ENCODE results near the gene UBXN6. TPM values are rescaled to one million over a fixed set of nuclear protein-coding genes. Genes with fewer than 3 reads are reported as not detected.

The UBXN6 gene
- total RNA-seq, 1 donor from 2014 or later = 113 TPM

Small RNA genes within 50 kb of the gene (microRNA-seq; reads per million reads assigned to microRNA genes)
- not detected for gene MIR4746 (ENCODE audit: borderline microRNAs expressed)

Other genes starting within 250 kb of the UBXN6 start
- 2.0 TPM for gene EBI3, start 228.3 kb downstream of the UBXN6 start, total RNA-seq
- gene YJU2, start 210.7 kb downstream of the UBXN6 start, total RNA-seq = 18.9 TPM
- gene SHD, start 178.5 kb downstream of the UBXN6 start, total RNA-seq = not detected
- 2.7 TPM for gene TMIGD2, start 155.4 kb downstream of the UBXN6 start, total RNA-seq
- gene FSD1, start 153.2 kb downstream of the UBXN6 start, total RNA-seq = 1.5 TPM
- 16.1 TPM for gene STAP2, start 119.0 kb downstream of the UBXN6 start, total RNA-seq
- 29.3 TPM for gene MPND, start 114.2 kb downstream of the UBXN6 start, total RNA-seq
- gene SH3GL1, start 57.2 kb downstream of the UBXN6 start, total RNA-seq = 47.6 TPM
- gene CHAF1A, start 55.2 kb downstream of the UBXN6 start, total RNA-seq = 10.8 TPM
- gene HDGFL2, start 14.5 kb upstream of the UBXN6 start, total RNA-seq = 30.6 TPM
- gene PLIN4, start 60.7 kb upstream of the UBXN6 start, total RNA-seq = 4.1 TPM
- gene PLIN5, start 77.4 kb upstream of the UBXN6 start, total RNA-seq = 17.2 TPM
- gene LRG1, start 82.2 kb upstream of the UBXN6 start, total RNA-seq = 15.9 TPM
- 20.3 TPM for gene SEMA6B, start 101.9 kb upstream of the UBXN6 start, total RNA-seq
- gene TNFAIP8L1, start 181.7 kb upstream of the UBXN6 start, total RNA-seq = 11.9 TPM
- 94.2 TPM for gene MYDGF, start 212.5 kb upstream of the UBXN6 start, total RNA-seq